GM13976 (cell line): ENCODE results near the gene PPRC1.

Experiments
- DNase-seq: peaks from one replicate; pipeline ENCODE4 v3.0.0; 2012; ENCODE audit warnings: low spot score
- in situ Hi-C: fragments of 300-500 bp; cut with MboI; formaldehyde crosslinking; loops from one replicate; pipeline ENCODE4 v1.12.0; 2022; ENCODE audit warnings: low sequenced_read_pairs, mixed read lengths, inconsistent platforms; ENCODE audit not compliant: unreplicated experiment
- TF ChIP-seq, protein P1 (sequence below): IDR thresholded peaks from 2 replicates; pipeline ENCODE4 v1.5.1; 2012; ENCODE audit warnings: borderline replicate concordance, mild to moderate bottlenecking; ENCODE audit not compliant: insufficient read depth; ENCODE audit errors: extremely low read depth, missing control alignments, control extremely low read depth

Gene PPRC1

DNA sequence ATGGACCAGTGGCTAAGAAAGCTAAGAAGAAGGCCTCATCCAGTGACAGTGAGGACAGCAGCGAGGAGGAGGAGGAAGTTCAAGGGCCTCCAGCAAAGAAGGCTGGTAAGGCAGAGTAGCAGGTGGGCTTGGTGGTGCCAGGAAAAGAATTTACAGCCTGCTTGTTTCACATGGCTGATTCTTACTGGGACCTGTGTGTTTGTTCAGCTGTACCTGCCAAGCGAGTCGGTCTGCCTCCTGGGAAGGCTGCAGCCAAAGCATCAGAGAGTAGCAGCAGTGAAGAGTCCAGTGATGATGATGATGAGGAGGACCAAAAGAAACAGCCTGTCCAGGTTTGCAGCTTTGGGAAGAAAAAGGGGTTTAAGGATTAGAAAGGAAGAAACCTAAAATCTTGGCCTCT, 24.4 kb downstream of the PPRC1 start:
- no peak for DNase-seq
- in situ Hi-C loops: no loop called here

DNA sequence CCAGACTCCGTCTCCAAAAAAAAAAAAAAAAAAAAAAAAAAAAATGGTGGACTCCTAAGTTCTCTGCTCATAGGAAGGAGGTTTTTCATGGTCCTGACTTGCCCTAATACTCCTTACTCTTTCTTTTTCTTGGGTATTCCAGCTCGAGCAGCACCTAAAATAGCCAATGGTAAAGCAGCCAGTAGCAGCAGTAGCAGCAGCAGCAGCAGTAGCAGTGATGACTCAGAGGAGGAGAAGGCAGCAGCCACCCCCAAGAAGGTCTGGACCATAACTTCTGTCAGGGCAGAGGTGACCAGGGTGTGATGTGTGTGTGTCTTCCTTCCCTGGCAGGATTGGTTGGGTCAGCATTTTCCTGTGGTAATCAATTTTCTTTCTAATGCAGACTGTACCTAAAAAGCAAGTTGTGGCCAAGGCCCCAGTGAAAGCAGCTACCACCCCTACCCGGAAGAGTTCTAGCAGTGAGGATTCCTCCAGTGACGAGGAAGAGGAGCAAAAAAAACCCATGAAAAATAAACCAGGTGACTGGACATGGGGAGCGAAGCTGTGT, 26.3 kb downstream of the PPRC1 start:
- in situ Hi-C loops: no loop called here
- no peak for DNase-seq
- TF ChIP-seq, protein P1, sequence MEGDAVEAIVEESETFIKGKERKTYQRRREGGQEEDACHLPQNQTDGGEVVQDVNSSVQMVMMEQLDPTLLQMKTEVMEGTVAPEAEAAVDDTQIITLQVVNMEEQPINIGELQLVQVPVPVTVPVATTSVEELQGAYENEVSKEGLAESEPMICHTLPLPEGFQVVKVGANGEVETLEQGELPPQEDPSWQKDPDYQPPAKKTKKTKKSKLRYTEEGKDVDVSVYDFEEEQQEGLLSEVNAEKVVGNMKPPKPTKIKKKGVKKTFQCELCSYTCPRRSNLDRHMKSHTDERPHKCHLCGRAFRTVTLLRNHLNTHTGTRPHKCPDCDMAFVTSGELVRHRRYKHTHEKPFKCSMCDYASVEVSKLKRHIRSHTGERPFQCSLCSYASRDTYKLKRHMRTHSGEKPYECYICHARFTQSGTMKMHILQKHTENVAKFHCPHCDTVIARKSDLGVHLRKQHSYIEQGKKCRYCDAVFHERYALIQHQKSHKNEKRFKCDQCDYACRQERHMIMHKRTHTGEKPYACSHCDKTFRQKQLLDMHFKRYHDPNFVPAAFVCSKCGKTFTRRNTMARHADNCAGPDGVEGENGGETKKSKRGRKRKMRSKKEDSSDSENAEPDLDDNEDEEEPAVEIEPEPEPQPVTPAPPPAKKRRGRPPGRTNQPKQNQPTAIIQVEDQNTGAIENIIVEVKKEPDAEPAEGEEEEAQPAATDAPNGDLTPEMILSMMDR: no peak

More for the DNA sequence above, 24.4 kb downstream of the PPRC1 start:
- TF ChIP-seq, protein P1: no peak

DNA sequence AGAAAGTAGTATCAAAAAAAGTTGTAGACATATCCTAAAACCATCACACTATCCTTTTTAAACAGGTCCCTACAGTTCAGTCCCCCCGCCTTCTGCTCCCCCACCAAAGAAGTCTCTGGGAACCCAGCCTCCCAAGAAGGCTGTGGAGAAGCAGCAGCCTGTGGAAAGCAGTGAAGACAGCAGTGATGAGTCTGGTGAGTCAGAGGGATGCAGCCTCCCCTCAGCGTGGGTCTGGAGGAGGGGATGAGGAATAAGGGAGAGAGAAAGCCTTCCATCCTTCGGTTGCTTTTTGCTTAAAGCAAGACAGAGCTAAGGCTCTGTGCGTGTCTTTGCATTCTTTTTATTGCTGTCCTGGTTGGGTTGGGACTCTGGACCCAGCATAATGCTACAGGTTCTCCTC, 27.0 kb downstream of the PPRC1 start:
- in situ Hi-C loops: loop anchor here (10.0 kb wide), 1 partner anchor 65 kb away; the partner anchor contains the start of gene ELOVL3
- no peak for DNase-seq
- TF ChIP-seq, protein P1: no peak

DNA sequence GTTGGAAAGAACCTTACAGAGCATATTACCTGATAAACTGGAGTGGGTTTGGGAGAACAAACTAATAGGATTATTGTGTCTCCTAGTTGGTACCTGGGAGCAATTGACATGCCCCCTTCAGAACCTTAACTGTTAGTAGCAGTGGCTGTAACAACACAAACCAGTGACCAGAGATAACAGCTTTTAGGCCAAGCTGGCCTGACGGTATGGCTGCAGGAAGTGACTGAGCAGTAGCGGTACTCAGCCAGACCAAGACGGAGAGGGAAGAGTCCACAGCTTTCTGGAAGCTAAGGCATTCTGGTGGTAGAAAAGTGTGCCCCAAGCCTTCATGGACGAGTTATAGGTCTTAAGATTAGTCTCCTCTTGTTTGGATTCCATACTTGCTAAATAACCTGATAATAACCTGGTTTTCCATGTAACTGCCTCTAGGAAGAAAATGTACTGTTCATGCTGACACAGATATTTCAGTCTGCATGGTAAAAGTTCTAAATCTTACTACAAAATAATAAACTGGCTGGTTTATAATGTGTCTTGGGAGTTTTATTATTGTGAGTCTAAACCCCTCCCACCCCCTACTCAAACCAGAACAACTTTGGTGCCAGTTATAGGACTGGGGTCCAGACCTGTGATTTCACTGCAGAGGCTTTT, 30.6 kb downstream of the PPRC1 start:
- TF ChIP-seq, protein P1: no peak
- in situ Hi-C loops: loop anchor here (10.0 kb wide), 1 partner anchor 61 kb away; the partner anchor contains the start of gene ELOVL3
- no peak for DNase-seq

DNA sequence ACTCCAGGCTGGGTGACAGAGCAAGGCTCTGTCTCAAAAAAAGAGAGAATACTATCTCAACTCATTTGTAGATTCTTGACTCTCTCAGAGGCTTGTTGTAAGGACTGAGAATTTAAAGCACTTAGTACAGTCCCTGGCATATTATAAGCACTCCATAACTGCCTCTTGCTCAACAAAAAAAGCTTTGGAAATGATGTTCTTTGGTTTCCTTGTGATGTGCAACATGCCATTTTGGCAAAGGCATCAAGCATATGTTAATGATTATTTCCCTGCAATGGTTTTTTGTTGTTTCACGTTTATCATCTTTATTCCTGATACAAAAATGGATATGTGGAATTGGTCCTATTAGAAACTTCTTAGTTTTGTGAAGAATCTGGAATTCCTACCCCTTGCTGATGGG, 35.0 kb downstream of the PPRC1 start:
- TF ChIP-seq, protein P1: peak; percentile 3
- in situ Hi-C loops: loop anchor here (10.0 kb wide), 1 partner anchor 57 kb away; the partner anchor contains the start of gene ELOVL3
- DNase-seq: no peak

DNA sequence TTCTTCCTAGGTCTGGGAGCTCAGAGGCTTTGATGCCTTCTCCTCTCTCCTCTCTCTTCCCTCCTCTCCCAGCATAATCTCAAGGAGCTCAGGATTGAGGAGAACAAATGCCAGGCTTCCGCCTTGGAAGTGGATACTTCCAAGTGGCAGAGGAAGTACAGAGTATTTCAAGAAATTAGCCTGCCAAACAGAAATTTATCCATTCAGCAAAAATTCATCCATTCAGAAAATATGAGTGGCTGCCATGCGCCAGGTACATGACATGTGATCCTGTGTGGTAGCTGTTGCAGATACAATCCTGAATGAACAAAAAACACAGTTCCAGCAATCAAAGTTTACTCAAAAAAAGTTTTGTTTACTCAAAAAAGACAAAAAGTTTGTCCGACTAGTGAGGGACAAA, 37.8 kb downstream of the PPRC1 start:
- no peak for DNase-seq
- TF ChIP-seq, protein P1: no peak
- in situ Hi-C loops: no loop called here
